Measurements from ENCODE around the gene CTTNBP2.

Gene CTTNBP2

GRCh38 chr7:117769085-117769484, 104.2 kb downstream of the CTTNBP2 start:
- H3K36me3 Mint-ChIP-seq (ENCODE audit: low read depth) = peaks cover 41% of the 10 kb centered on the region
- no peaks in the 10 kb centered on the region for H3K27me3 Mint-ChIP-seq (ENCODE audit: low read depth)
- TF ChIP-seq CTCF (IDR thresholded peaks at IDR 0.05; ENCODE audit: unreplicated experiment in 3 of 3) = no peak
- no peaks in the 10 kb centered on the region for H3K9me3 Mint-ChIP-seq
- H3K4me1 Mint-ChIP-seq = no peaks in the 10 kb centered on the region
- no peak overlapping the region for H3K4me3 Mint-ChIP-seq
- peak overlapping the region in 1 of 3 experiments; percentile 13 for H3K27ac Mint-ChIP-seq

DNA sequence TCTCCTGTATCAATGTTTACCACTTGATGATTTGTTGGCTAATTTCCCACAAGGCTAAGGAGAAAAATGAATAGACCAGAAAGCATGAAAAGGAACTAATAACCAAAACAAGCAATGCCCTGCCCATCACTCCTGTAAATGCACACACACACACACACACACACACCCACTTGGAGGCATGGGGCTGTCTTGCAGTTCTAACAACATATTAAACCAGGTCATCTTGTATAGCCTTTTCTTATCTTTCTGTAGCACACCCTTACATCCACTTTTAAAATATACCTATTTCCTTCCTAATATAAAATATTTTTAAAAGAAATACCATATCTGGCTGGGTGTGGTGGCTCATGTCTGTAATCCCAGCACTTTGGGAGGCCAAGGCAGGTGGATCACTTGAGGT, 105.3 kb downstream of the CTTNBP2 start:
- no peak overlapping the region for H3K27ac Mint-ChIP-seq
- H3K36me3 Mint-ChIP-seq (ENCODE audit: low read depth) = peaks cover 34% of the 10 kb centered on the region
- no peaks in the 10 kb centered on the region for H3K4me1 Mint-ChIP-seq
- H3K27me3 Mint-ChIP-seq (ENCODE audit: low read depth) = no peaks in the 10 kb centered on the region
- TF ChIP-seq CTCF (IDR thresholded peaks at IDR 0.05; ENCODE audit: unreplicated experiment in 3 of 3) = no peak
- H3K9me3 Mint-ChIP-seq = no peaks in the 10 kb centered on the region
- no peak overlapping the region for H3K4me3 Mint-ChIP-seq

DNA sequence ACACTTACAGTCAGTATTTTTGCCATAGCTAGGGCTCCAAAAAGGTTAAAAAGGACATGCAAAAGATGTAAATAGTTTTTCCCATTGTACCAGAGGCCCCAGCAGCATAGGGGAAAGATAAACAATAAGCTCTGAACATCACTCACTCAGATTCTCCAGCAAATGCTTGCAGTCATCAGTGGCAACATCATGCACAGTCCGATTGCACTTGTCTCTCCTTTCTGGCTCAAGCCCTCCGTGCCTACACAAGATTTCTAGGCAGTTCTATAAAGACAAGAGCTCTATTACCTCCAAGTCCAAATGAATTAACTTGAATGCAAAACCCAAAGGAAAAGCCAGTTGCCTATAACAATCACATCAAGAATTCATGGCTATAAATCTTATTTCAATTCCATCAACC, 106.3 kb downstream of the CTTNBP2 start:
- H3K4me1 Mint-ChIP-seq = no peaks in the 10 kb centered on the region
- no peaks in the 10 kb centered on the region for H3K27me3 Mint-ChIP-seq (ENCODE audit: low read depth)
- TF ChIP-seq CTCF (IDR thresholded peaks at IDR 0.05; ENCODE audit: unreplicated experiment in 3 of 3) = no peak

GRCh38 chr7:117764031-117764430, 109.2 kb downstream of the CTTNBP2 start:
- H3K27me3 Mint-ChIP-seq (ENCODE audit: low read depth) = no peaks in the 10 kb centered on the region
- no peak for TF ChIP-seq CTCF (IDR thresholded peaks at IDR 0.05; ENCODE audit: unreplicated experiment in 3 of 3)
- no peak overlapping the region for H3K4me3 Mint-ChIP-seq
- H3K4me1 Mint-ChIP-seq = no peaks in the 10 kb centered on the region
- H3K36me3 Mint-ChIP-seq (ENCODE audit: low read depth) = peaks cover 42% of the 10 kb centered on the region
- no peak overlapping the region for H3K27ac Mint-ChIP-seq
- H3K9me3 Mint-ChIP-seq = no peaks in the 10 kb centered on the region

More for the DNA sequence above, 106.3 kb downstream of the CTTNBP2 start:
- Mint-ChIP-seq H3K9me3 (no peaks in the 10 kb centered on the region), H3K4me3 (no peak overlapping the region), H3K27ac (no peak overlapping the region), H3K36me3 (ENCODE audit: low read depth) (peaks cover 37% of the 10 kb centered on the region)

DNA sequence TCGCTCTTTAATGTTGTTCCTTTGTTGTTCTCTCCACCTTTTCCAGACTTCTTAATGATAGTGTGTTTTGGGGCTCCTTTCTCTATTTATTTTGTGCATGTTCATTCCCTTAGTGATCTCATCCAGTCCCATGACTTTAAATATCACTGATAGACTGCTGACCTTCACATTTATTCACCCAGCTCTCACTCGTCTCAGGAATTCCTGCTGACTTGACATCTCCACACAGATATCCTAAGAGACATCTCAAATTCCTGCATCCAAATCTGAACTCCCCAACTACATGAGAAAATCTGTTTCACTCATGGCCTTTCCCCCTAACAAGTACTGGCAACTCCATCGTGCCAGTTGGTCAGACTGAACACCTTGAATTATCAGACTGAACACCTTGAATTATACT, 111.2 kb downstream of the CTTNBP2 start:
- Mint-ChIP-seq H3K4me1 (no peaks in the 10 kb centered on the region), H3K27ac (no peak overlapping the region), H3K9me3 (no peaks in the 10 kb centered on the region), H3K4me3 (no peak overlapping the region), H3K27me3 (ENCODE audit: low read depth) (no peaks in the 10 kb centered on the region), H3K36me3 (ENCODE audit: low read depth) (peaks cover 44% of the 10 kb centered on the region)
- TF ChIP-seq CTCF (IDR thresholded peaks at IDR 0.05; ENCODE audit: unreplicated experiment in 3 of 3) = no peak

- no peak overlapping the region for H3K27ac Mint-ChIP-seq
- H3K27me3 Mint-ChIP-seq (ENCODE audit: low read depth) = no peaks in the 10 kb centered on the region
- no peak overlapping the region for H3K4me3 Mint-ChIP-seq
- peaks cover 46% of the 10 kb centered on the region for H3K36me3 Mint-ChIP-seq (ENCODE audit: low read depth)
- TF ChIP-seq CTCF (IDR thresholded peaks at IDR 0.05; ENCODE audit: unreplicated experiment in 3 of 3) = no peak
- no peaks in the 10 kb centered on the region for H3K4me1 Mint-ChIP-seq
- H3K9me3 Mint-ChIP-seq = no peaks in the 10 kb centered on the region
Observed at GRCh38 chr7:117759950-117760640, 113.1 kb downstream of the CTTNBP2 start.

Data from nephron (organoid).